ENCODE data around the gene TUBB6.

DNA sequence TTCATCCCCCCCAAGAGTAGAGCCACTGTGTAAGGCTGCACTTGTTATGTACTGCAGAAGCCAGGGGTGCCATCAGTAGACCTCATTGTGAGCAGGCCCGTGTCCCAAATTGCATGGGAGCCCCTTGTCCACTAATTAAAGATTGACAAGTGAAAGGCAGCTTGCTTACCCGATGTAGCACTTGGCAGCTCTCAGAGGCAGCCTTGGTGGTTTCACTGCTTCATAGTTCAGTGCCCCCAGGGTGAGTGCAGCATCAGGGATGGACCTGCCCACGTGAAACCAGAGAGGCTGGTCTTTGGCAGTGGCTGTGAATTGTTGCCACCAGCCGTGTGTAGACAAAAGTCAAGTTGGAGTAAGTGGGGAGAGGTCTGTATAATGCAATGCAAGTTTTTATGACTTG, 13.3 kb downstream of the TUBB6 start:
- no peak for TF ChIP-seq POLR2A (IDR thresholded peaks at IDR 0.05)
- TF ChIP-seq, protein P1, sequence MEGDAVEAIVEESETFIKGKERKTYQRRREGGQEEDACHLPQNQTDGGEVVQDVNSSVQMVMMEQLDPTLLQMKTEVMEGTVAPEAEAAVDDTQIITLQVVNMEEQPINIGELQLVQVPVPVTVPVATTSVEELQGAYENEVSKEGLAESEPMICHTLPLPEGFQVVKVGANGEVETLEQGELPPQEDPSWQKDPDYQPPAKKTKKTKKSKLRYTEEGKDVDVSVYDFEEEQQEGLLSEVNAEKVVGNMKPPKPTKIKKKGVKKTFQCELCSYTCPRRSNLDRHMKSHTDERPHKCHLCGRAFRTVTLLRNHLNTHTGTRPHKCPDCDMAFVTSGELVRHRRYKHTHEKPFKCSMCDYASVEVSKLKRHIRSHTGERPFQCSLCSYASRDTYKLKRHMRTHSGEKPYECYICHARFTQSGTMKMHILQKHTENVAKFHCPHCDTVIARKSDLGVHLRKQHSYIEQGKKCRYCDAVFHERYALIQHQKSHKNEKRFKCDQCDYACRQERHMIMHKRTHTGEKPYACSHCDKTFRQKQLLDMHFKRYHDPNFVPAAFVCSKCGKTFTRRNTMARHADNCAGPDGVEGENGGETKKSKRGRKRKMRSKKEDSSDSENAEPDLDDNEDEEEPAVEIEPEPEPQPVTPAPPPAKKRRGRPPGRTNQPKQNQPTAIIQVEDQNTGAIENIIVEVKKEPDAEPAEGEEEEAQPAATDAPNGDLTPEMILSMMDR (IDR thresholded peaks at IDR 0.05), result no peak

All from right lobe of liver (tissue), 4 donors.